Measurements from ENCODE around the gene FOXG1. TPM values are rescaled to one million over a fixed set of nuclear protein-coding genes. Genes with fewer than 3 reads are reported as not detected.

Gene FOXG1
- polyA plus RNA-seq, 1 donor (not counting 4 experiments of a cell fraction or from before 2014, with no cell fraction given) = not detected

- Histone ChIP-seq H3K4me2 (ENCODE audit: control insufficient read depth, extremely low read depth, insufficient read depth, low read depth, low read length) (no peak overlapping the region), H3K36me3 (ENCODE audit: control insufficient read depth in 2 of 2, extremely low read depth in 1 of 2, insufficient read depth in 2 of 2, low read length in 2 of 2) (no peaks in the 10 kb centered on the region), H3K4me3 (ENCODE audit: control insufficient read depth in 2 of 3, extremely low read depth in 1 of 3, insufficient read depth in 2 of 3, low read depth in 1 of 3, low read length in 3 of 3) (no peak overlapping the region), H4K20me1 (ENCODE audit: control insufficient read depth, extremely low read depth, insufficient read depth, low read length) (no peaks in the 10 kb centered on the region), H2AFZ (ENCODE audit: control insufficient read depth, low read length) (no peak overlapping the region), H3K79me2 (ENCODE audit: control insufficient read depth, insufficient read depth, low read length) (no peaks in the 10 kb centered on the region), H3K9me3 (ENCODE audit: control insufficient read depth, low read depth, low read length) (no peaks in the 10 kb centered on the region), H3K4me1 (ENCODE audit: control insufficient read depth, extremely low read depth, insufficient read depth, low read length) (no peaks in the 10 kb centered on the region), H3K27me3 (ENCODE audit: control insufficient read depth, extremely low read depth, insufficient read depth, low read length) (peaks cover 51% of the 10 kb centered on the region), H3K9ac (ENCODE audit: control insufficient read depth, extremely low read depth, insufficient read depth, low read length) (no peak overlapping the region), H3K9me1 (ENCODE audit: control insufficient read depth, extremely low read depth, insufficient read depth, low read length) (no peaks in the 10 kb centered on the region), H3K27ac (ENCODE audit: control insufficient read depth, insufficient read depth, low read length) (no peak overlapping the region)
- no peak for FAIRE-seq
- no peak for DNase-seq (ENCODE audit: low read depth, low spot score)
- dilution Hi-C loops (cut with MboI; ENCODE audit: extremely low pct_ligation_motif_present, low sequenced_read_pairs) = no loop called here
- TF ChIP-seq EZH2 (IDR thresholded peaks at IDR 0.05; ENCODE audit: low read length) (no peak), CTCF (optimal IDR thresholded peaks at IDR 0.05 in 1 of 3, IDR thresholded peaks at IDR 0.05 in 1 of 3, conservative IDR thresholded peaks at IDR 0.05 in 1 of 3; ENCODE audit: extremely low read depth in 1 of 3, insufficient read depth in 2 of 3, low read length in 3 of 3) (no peak)
These were observed 17.8 kb downstream of the FOXG1 start for GRCh38 chr14:28784096-28785048.

GRCh38 chr14:28785096-28785952 is 18.7 kb downstream of the FOXG1 start:
- Histone ChIP-seq H3K9me3 (ENCODE audit: control insufficient read depth, low read depth, low read length) (no peaks in the 10 kb centered on the region), H3K79me2 (ENCODE audit: control insufficient read depth, insufficient read depth, low read length) (no peaks in the 10 kb centered on the region), H3K9me1 (ENCODE audit: control insufficient read depth, extremely low read depth, insufficient read depth, low read length) (no peaks in the 10 kb centered on the region), H2AFZ (ENCODE audit: control insufficient read depth, low read length) (no peak overlapping the region), H3K36me3 (ENCODE audit: control insufficient read depth in 2 of 2, extremely low read depth in 1 of 2, insufficient read depth in 2 of 2, low read length in 2 of 2) (no peaks in the 10 kb centered on the region), H3K9ac (ENCODE audit: control insufficient read depth, extremely low read depth, insufficient read depth, low read length) (no peak overlapping the region), H3K27ac (ENCODE audit: control insufficient read depth, insufficient read depth, low read length) (no peak overlapping the region), H3K4me2 (ENCODE audit: control insufficient read depth, extremely low read depth, insufficient read depth, low read depth, low read length) (peak overlapping the region; percentile 32), H3K4me1 (ENCODE audit: control insufficient read depth, extremely low read depth, insufficient read depth, low read length) (no peaks in the 10 kb centered on the region), H3K4me3 (ENCODE audit: control insufficient read depth in 2 of 3, extremely low read depth in 1 of 3, insufficient read depth in 2 of 3, low read depth in 1 of 3, low read length in 3 of 3) (no peak overlapping the region), H3K27me3 (ENCODE audit: control insufficient read depth, extremely low read depth, insufficient read depth, low read length) (peaks cover 46% of the 10 kb centered on the region), H4K20me1 (ENCODE audit: control insufficient read depth, extremely low read depth, insufficient read depth, low read length) (no peaks in the 10 kb centered on the region)
- TF ChIP-seq CTCF (optimal IDR thresholded peaks at IDR 0.05 in 1 of 3, IDR thresholded peaks at IDR 0.05 in 1 of 3, conservative IDR thresholded peaks at IDR 0.05 in 1 of 3; ENCODE audit: extremely low read depth in 1 of 3, insufficient read depth in 2 of 3, low read length in 3 of 3) (no peak), EZH2 (IDR thresholded peaks at IDR 0.05; ENCODE audit: low read length) (peak; percentile 86)
- no peak for DNase-seq (ENCODE audit: low read depth, low spot score)
- FAIRE-seq = no peak
- dilution Hi-C loops (cut with MboI; ENCODE audit: extremely low pct_ligation_motif_present, low sequenced_read_pairs) = no loop called here
